Measurements from ENCODE around the gene SMG5.

SMG5 gene

GRCh38 chr1:156246781-156247459 lies 35.7 kb downstream of the SMG5 start (continued):
- no peak for TF ChIP-seq ZNF416 (tag by site-specific recombination; IDR thresholded peaks at IDR 0.05)

- Histone ChIP-seq H3K4me3 (ENCODE audit: low read depth, low read length) (no peak overlapping the region), H3K27ac (ENCODE audit: extremely low read depth, low read depth, low read length) (no peak overlapping the region), H3K4me1 (ENCODE audit: control insufficient read depth, insufficient read depth, low read length) (no peaks in the 10 kb centered on the region), H3K36me3 (ENCODE audit: control insufficient read depth in 2 of 2, insufficient read depth in 1 of 2, low read length in 2 of 2) (peaks cover 0 to 33% of the 10 kb centered on the region in 2 experiments; a peak in 1 of 3 replicates), H3K9me3 (ENCODE audit: control insufficient read depth, insufficient read depth, low read depth, low read length) (no peaks in the 10 kb centered on the region)
- TF ChIP-seq ZNF350 (tag by site-specific recombination; IDR thresholded peaks at IDR 0.05) (no peak), PATZ1 (tag by site-specific recombination; IDR thresholded peaks at IDR 0.05) (peak; percentile 30; the same call in 1 of the 2 replicates), GLIS2 (tag by site-specific recombination; IDR thresholded peaks at IDR 0.05) (0 out of 2 replicates have a peak, but pooled peaks have one; percentile 50), KLF17 (tag by site-specific recombination; IDR thresholded peaks at IDR 0.05) (0 out of 2 replicates have a peak, but pooled peaks have one; percentile 20), BCL11A (tag by site-specific recombination; IDR thresholded peaks at IDR 0.05; ENCODE audit: low read depth) (no peak), RBAK (tag by site-specific recombination; IDR thresholded peaks at IDR 0.05) (no peak), ZNF202 (tag by site-specific recombination; IDR thresholded peaks at IDR 0.05; ENCODE audit: borderline replicate concordance) (no peak)
- TF ChIP-seq, protein P1, sequence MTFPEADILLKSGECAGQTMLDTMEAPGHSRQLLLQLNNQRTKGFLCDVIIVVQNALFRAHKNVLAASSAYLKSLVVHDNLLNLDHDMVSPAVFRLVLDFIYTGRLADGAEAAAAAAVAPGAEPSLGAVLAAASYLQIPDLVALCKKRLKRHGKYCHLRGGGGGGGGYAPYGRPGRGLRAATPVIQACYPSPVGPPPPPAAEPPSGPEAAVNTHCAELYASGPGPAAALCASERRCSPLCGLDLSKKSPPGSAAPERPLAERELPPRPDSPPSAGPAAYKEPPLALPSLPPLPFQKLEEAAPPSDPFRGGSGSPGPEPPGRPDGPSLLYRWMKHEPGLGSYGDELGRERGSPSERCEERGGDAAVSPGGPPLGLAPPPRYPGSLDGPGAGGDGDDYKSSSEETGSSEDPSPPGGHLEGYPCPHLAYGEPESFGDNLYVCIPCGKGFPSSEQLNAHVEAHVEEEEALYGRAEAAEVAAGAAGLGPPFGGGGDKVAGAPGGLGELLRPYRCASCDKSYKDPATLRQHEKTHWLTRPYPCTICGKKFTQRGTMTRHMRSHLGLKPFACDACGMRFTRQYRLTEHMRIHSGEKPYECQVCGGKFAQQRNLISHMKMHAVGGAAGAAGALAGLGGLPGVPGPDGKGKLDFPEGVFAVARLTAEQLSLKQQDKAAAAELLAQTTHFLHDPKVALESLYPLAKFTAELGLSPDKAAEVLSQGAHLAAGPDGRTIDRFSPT (tag by site-specific recombination; IDR thresholded peaks at IDR 0.05): no peak
- ChIA-PET POLR2A (interaction anchor here (1.1 kb wide), 1 partner anchor 29 kb away, joined by 3 read pairs; no protein-coding TSS in a partner anchor), CTCF (interaction anchor here (0.7 to 1.6 kb wide), 3 partner anchors 17 to 105 kb away, joined by 3 to 4 read pairs (median 4); no protein-coding TSS in a partner anchor)
These were observed 36.3 kb downstream of the SMG5 start for GRCh38 chr1:156246241-156246780.

- ChIA-PET CTCF (interaction anchor here (0.7 to 1.6 kb wide), 4 partner anchors 18 to 105 kb away, joined by 3 to 6 read pairs (median 4); no protein-coding TSS in a partner anchor), POLR2A (interaction anchor here (0.8 to 1.1 kb wide), 2 partner anchors 28 to 37 kb away, joined by 3 read pairs; partner anchors contain the start of gene SMG5)
- Histone ChIP-seq H3K4me3 (ENCODE audit: low read depth, low read length) (no peak overlapping the region), H3K4me1 (ENCODE audit: control insufficient read depth, insufficient read depth, low read length) (no peaks in the 10 kb centered on the region), H3K36me3 (ENCODE audit: control insufficient read depth in 2 of 2, insufficient read depth in 1 of 2, low read length in 2 of 2) (peaks cover 0 to 30% of the 10 kb centered on the region in 2 experiments; a peak in 1 of 3 replicates), H3K9me3 (ENCODE audit: control insufficient read depth, insufficient read depth, low read depth, low read length) (no peaks in the 10 kb centered on the region), H3K27ac (ENCODE audit: extremely low read depth, low read depth, low read length) (no peak overlapping the region)
- TF ChIP-seq GFI1B (tag by site-specific recombination; IDR thresholded peaks at IDR 0.05): no peak
- no peak for TF ChIP-seq ZBTB48 (tag by site-specific recombination; IDR thresholded peaks at IDR 0.05)
- TF ChIP-seq ZNF660 (tag by site-specific recombination; IDR thresholded peaks at IDR 0.05): no peak
- no peak for TF ChIP-seq ZNF837 (tag by site-specific recombination; IDR thresholded peaks at IDR 0.05)
- no peak for TF ChIP-seq REPIN1 (tag by site-specific recombination; IDR thresholded peaks at IDR 0.05; ENCODE audit: low read depth)
- TF ChIP-seq ZIC2 (tag by site-specific recombination; IDR thresholded peaks at IDR 0.05): no peak
- TF ChIP-seq PRDM6 (tag by site-specific recombination; IDR thresholded peaks at IDR 0.05): no peak
- TF ChIP-seq GLIS1 (tag by site-specific recombination; IDR thresholded peaks at IDR 0.05): no peak
- no peak for TF ChIP-seq ZNF473 (tag by site-specific recombination; IDR thresholded peaks at IDR 0.05)
- TF ChIP-seq ZNF404 (tag by site-specific recombination; IDR thresholded peaks at IDR 0.05): no peak
- no peak for TF ChIP-seq ZXDB (tag by site-specific recombination; IDR thresholded peaks at IDR 0.05)
- no peak for TF ChIP-seq HOXA7 (CRISPR knock-in tag; IDR thresholded peaks at IDR 0.05; ENCODE audit: borderline replicate concordance)
- no peak for TF ChIP-seq BCL11A (tag by site-specific recombination; IDR thresholded peaks at IDR 0.05; ENCODE audit: low read depth)
- TF ChIP-seq, protein P2, sequence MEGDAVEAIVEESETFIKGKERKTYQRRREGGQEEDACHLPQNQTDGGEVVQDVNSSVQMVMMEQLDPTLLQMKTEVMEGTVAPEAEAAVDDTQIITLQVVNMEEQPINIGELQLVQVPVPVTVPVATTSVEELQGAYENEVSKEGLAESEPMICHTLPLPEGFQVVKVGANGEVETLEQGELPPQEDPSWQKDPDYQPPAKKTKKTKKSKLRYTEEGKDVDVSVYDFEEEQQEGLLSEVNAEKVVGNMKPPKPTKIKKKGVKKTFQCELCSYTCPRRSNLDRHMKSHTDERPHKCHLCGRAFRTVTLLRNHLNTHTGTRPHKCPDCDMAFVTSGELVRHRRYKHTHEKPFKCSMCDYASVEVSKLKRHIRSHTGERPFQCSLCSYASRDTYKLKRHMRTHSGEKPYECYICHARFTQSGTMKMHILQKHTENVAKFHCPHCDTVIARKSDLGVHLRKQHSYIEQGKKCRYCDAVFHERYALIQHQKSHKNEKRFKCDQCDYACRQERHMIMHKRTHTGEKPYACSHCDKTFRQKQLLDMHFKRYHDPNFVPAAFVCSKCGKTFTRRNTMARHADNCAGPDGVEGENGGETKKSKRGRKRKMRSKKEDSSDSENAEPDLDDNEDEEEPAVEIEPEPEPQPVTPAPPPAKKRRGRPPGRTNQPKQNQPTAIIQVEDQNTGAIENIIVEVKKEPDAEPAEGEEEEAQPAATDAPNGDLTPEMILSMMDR (tag by site-specific recombination; IDR thresholded peaks at IDR 0.05): no peak
These were observed 37.0 kb downstream of the SMG5 start for GRCh38 chr1:156245451-156246232.

Measured in HEK293 (cell line).